HG02642 (cell line): ENCODE data around the gene CBX2.
"Not testable (repeated sequence)": the region's sequence is repeated elsewhere in the genome, so short reads cannot be mapped to it uniquely, and the experiment has no call there.

ENCODE experiments used
- ATAC-seq: cut with Tn5 transposase; IDR thresholded peaks from one replicate; pipeline ENCODE4 v1.9.1; 2021; ENCODE audit warnings: mild to moderate bottlenecking; ENCODE audit not compliant: unreplicated experiment, poor library complexity

CBX2 gene

DNA sequence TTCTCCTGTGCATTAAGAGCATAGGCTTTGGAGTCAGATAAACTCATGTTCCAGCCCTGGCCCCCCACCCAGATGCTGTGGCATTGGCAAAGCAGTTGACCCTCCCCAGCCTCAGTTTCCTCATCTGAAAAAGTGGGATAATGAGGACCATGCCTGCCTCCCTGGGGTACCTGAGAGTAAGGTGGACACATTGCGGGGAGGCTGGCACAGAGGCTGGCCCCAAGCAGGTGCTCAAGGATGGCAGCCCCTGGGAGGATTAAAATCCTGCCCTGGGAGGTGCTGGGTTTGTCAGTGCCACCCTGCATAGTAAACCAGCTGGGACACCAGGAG, 35.4 kb upstream of the CBX2 start:
- no peak for ATAC-seq

DNA sequence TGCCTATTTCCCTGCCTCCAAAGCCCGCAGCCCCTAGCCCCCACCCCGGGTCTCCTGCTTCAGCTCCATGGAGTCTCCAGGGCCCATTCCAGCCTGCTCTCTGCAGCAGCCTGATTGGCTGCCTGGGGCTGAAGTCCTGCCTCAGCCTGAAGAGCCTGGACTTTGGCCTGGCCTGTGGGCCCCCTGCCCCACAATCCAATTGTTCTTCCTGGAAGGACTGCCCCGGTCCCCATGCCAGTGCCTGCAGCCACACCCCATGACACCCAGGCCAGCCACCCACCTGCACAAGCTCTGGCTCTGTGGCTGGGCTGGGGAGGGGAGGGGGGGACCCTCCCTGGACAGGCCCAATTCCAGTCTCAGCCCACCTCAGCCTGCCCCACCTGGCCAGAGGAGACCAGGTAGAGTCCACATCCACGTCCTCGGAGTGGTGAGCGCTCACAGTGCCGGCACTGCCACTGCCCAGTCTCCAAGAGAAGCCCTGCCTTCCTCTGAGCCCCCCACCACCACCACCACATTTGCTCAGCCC, 34.9 kb upstream of the CBX2 start:
- no peak for ATAC-seq

DNA sequence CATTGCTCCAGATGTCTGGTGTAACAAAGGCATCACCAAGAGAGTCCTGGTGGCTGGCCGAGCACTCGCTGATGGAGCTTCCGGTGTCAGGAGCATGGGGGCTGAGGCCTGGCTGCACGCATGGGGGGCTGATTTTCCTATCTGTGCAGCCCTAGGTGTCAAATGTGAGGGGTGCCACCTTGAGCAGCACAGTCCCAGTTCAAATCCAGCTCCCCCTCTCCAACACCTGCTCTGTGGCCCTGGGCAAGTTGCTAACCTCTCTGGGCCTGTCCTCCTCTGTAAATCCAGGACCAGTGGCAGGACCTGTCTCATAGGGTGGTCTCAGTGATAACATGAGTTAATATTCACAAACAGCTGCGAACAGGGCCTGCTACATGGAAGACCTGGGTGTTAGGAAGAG, 34.3 kb upstream of the CBX2 start:
- no peak for ATAC-seq

DNA sequence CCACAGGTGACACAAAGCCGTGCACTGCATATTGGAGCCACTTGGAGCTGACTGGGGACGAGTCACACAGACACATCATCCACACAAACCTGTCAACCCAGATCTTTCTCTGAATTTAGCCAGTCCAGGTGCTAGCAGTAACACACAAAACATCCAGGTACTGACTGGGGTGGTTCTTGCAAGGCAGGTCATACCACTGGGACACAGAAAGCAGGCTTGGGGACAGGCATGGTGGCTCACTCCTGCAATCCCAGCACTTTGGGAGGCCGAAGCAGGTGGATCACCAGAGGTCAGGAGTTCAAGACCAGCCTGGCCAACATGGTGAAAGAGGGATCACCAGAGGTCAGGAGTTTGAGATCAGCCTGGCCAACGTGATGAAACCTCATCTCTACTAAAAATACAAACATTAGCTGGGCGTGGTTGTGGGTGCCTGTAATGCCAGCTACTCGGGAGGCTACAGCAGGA, 32.3 kb upstream of the CBX2 start:
- ATAC-seq = no peak

DNA sequence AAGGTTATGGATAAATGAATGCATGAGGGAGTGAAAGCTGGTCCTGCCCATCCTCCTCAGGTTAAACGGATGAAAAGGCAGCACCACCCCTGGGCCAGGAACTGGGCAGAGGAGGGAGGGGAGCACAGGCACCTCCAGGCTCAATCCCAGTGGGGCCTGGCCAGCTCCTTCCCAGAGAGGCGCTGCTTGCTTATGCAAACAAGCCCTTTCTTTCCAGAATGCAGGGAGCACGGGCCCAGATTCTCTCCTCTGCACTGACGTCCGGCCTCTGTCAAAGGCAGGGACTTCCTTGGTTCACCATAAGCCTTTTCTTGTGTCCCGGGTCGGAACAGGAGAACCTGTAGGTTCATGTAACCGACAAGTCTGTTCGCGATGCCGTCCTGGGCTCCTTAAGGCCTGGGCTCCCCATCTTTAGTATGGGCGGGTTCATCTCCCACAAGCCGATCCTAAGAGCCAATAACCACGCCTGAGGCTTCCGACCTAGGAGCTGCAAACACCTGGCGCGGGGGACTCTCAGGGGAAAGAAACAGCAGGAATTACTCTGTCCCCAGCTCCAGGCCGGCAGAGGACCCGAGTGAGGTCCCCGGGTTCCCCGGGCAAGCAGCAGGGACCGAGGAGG, 30.9 kb upstream of the CBX2 start:
- ATAC-seq = no peak

DNA sequence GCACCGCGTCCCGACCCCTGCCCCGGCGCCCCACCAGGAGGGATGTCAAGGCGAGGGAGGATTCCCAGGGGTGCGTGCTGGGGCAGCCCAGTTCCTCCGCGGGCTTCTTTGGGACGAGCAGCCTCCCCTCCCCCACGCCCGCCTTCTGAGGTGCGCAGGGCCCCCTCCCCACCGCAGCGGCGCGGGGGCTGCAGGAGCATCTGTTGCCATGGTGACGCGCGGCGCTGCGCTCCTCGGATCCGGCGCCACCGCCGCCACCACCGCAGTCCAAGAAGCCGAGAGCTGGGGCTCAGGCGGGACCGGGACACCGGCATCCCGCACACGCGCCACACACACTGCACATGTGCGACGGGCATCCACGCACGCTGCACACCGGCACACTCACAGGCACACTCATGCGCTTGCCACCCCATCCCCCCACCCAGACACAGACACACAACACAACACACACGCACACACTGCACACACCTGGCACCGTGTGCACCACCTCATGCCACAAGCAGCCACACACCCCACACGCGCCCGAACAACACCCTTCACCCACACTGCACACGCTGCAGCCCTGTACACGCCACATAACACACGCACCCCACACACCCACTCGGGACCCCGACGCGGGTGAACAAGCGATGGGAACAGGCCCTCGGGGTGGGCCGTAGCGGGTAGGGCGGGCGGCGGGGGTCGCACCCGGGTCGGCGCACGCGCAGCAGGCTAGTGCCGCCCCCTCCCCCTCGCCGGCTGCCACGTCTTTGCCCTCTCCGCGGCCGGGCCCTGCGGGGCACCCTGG, 30.2 kb upstream of the CBX2 start:
- no peak for ATAC-seq

DNA sequence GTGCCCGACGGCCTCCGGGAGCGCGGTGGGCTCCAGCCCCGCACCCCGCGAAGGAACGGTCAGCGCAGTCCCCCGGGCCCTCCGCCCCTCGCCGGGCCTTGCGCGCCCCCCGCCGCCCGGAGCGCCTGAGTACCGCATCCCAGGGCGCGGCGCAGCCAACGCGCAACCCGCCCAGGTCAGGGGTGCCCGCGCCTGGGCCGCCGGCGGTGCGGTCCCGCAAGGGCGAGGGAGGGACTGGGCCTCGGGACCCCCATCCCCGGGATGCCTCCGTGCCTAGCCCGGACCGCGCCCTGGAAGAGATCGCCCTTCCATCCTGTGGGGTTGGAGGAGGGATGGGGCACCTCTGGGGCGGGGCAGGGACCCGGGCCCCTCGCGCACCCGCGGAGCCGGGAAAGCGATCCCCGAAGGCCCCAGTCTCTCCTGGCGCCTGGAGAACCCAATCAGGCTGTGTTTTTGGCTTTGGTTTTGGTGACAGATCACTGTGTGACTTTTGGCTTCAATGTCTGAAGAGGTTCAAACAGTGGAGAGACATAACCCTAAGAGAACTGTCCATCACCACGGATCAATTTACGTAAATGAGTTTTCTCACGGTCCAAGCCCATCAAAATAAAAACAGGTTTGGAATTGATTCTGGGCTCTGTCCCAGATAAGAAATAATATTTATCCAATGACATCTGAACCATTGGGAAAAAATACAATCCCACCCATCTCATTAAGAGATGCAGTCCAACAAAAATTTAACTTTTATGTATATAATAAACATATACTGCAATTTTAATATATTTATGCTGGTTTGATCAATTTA, 29.5 kb upstream of the CBX2 start:
- ATAC-seq = no peak

DNA sequence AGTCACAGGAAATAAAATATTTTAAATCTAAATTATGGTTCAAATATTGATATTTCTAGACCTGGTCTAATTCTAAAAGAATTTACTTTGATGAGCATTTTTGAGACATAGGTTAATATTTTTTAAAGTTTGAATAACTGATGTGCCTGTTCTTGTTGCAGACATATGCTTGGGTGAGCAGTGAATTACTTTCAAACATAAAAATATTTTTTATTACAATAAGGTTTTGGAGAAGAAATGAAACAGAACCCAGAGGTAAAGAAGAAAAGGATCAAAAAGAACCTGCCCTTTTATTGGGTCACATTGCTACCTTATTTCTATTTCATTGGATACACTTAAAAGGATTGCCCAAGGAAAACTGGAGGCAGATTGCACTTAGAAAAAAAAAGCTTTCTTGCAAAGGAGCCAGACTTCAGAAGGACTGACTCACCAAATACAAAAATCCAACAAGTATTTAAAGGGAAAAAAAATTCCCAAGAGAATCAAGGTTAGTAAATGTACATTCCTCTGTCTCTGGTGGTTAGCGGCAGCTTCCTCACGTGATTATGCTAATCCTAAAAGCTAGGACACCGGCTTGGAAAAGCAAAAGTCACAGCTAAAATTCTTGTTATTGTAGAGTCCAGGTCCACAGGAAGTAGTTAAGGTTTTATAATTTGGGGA, 28.7 kb upstream of the CBX2 start:
- no peak for ATAC-seq

DNA sequence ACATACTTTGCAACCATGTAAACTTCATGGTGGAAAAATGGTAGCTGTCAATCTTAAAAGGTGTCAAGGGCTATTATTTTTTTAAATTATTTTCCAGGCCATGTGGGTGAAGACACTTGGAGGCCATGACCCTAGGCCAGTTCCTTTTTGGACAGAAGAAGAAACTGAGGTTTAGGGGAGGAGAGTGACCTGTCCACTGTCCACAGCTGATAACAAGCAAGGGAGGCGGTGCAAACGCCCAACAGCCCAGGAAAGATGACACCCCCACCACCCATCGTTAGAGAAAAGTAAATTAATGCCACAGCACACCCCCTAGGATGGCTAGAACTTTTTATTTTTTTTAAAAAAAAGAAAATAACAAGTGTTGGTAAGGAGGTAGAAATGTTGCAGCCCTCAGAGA, 28.0 kb upstream of the CBX2 start:
- ATAC-seq = no peak

DNA sequence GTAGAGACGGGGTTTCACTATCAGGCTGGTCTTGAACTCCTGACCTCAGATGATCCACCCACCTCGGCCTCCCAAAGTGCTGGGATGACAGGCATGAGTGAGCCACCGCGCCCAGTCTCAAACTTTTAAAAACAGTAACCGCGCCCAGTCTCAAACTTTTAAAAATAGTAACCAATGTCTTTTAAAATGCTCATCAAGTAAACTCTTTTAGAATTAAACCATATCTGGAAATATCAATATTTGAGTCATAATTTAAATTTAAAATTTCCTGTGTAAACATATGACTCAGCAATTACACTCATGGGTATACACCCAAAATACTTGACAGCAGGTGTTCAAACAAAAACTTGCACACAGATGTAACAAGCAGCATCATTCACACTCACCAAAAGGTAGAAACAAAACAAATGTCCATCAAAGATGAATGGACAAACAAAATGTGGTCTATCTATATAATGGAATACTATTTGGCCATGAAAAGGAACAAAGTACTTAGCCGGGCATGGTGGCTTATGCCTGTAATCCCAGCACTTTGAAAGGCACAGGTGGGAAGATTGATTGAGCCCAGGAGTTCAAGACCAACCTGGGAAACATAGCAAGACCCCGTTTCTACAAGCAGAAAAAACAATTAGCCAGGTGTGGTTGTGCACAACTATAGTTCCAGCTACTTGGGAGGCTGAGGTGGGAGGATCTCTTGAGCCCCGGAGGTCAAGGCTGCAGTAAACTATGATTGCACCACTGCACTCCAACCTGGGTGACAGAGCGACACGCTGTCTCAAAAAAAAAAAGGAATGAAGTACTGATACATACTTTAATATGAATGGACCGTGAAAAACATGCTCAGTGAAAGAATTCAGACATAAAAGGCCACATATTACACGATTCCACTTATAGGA, 27.1 kb upstream of the CBX2 start:
- no peak for ATAC-seq

DNA sequence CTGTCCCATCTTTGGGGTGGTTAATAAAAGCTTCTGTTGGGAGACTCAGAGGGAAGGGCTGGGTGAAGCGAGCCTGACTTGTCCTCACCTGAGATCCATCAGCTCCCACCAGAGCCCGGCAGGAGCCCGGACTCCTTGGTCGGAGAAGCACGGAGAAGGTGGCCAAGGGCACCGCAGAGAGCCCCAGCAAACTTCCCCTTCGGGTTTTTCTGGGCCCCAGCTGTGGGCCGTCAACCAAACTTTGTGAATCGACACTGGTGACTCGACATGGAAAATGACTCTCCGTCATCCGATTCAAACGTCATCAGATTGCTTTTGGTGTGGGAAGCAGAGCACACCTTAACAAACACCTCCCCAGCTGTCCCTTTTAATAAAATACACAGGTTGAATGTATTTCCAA, 25.8 kb upstream of the CBX2 start:
- ATAC-seq = no peak

DNA sequence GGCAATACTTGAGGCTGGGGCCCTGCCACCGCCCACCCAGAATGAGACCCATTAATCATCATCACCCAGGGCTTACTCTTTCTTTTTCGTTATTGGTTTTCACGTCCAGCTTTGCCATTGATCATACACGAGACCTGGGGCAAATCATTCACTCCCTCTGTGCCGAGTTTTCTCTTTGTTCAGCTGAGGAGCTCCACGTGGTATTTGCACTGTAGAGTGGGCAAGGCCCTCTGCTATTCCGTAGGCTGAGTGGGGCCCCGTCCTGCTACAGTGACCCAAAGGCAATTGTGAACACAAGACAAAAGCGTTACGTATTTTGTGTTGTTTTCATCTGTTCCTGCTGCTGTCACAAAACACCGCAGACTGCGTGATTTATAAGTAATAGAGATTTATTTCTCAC, 23.6 kb upstream of the CBX2 start:
- ATAC-seq = no peak

DNA sequence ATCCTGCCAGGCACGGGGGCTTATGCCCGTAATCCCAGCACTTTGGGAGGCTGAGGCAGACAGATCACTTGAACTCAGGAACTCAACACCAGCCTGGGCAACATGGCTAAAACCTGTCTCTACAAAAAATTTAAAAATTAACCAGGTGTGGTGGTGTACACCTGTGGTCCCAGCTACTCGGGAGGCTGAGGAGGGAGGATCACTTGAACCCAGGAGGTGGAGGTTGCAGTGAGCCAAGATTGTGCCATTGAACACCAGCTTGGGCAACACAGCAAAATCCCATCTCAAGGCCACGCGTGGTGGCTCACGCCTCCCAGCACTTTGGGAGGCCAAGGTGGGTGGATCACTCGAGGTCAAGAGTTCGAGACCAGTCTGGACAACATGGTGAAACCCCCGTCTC, 23.0 kb upstream of the CBX2 start:
- ATAC-seq = not testable (repeated sequence)

DNA sequence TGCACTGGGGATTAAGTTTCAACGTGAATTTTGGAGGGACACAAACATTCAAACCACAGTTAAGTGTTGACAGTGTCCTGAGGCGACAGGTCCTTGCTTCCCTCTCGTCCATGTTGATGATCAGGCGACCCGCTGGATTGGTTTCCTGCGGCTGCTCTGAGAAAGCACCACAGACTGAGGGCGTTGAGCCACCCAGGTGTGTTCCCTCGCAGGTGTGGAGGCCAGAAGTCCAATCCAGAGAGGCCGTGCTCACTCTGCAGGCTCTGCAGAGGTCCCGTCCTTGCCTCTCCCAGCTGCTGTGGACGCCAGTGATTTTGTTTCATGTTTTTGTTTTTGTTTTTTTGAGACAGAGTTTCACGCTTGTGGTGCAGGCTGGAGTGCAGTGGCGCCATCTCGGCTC, 22.4 kb upstream of the CBX2 start:
- no peak for ATAC-seq

DNA sequence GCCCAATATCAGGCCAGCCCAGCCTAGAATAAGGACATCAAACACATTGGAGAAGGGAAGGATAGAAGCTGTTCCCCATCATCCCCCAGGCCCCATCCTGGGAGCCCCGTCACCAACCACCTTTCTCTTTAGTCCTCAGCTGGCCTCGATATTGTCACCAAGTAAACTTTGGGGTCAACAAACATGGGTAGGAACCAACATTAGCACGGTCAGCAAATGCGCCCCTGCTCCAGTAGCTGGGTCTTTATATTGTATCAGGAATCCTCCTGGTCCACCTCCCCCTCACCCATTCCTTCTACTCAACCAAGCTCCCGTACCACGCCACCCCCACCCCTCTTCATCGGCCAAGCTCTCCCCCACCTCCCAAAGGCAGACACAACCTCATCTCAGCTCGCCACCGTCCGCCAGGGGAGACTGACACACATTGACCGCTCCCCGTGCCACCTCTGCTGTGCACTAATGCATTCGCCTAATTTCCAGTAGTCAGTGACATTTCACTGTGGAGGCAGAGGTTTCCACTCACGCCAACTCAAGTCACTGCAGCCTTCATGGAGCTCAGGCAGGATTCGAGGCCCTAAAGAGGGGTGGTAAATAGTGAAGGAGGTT, 20.7 kb upstream of the CBX2 start:
- no peak for ATAC-seq

DNA sequence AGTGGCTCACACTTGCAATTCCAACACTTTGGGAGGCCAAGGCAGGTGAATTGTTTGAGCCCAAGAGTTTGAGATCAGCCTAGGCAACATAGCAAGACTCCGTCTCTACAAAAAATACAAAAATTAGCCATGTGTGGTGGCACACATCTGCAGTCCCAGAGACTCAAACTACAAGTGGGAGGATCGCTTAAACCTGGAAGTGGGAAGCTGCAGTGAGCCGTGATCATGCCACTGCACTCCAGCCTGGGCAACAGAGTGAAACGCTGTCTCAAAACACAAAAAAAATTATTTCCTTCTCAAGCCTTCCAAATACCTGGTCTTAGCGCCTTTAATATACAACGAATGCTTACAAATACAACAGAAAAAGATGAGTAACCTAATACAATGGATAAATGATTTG, 19.7 kb upstream of the CBX2 start:
- ATAC-seq = no peak

DNA sequence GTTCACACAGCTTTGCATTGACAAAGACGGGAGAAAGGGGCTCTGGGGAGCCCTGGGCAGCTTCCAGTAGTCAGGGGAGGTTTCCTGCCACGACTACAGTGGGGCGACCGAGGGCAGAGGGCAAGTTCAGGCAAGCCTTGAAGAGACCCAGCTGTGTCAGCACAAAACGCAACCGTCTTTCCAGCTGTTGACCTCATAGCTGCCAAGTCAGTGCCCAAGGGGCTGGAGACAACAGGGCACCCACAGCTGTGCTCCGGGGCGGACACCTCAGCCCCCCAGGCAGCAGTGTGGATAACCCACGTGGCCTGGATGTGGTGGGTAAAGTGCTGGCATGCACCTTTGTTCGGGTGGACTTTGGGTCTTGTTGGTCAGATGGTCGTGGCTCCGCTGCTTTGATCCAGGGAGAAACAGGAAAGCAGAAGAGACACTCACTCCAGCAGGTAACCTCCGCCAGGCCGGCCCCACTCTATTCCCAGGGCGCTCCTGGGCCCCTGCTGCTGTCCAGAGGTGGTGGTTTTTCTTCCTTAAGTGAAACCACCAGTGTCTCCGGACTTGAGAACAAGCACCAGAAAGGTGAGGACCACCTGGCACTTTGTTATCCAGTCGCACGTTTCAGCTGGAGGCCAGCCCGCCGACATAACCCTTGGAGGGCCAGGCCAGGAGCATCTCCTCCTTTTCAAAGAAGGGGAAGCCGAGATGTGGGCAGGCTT, 17.6 kb upstream of the CBX2 start:
- no peak for ATAC-seq

DNA sequence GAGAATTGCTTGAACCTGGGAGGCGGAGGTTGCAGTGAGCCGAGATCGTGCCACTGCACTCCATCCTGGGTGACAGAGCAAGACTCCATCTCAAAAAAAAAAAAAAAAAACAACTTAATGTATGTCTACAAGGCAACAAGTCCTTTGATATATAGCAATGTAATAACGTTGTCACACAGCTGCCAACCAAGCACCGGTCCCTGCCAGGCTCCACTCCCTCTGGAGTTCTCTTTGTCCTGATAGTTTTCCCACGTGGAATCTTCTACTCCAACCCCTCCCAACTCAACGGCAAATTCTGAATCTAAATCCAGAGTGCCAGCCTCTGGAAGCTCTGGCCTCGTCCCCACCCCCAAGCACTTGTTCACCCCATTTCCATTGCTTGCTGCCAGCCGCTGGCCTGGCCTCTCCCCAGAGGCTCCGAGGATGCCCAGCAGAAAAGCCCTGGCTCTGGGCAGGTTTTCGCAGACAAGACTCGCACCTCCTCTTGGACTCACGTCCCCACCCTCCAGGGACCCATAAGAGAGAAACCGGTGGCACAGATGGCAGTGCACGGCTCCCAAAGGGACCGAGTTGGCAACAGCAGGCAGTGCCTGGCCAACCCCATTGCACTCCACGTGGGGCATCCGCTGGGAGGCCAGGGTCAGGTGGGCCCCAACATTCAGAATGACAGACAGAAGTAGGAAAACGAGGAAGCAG, 15.9 kb upstream of the CBX2 start:
- no peak for ATAC-seq
